Ectodermal cell (in vitro differentiated cells): ENCODE measurements around the gene CLDN1.

ENCODE experiments used
- H3K27ac ChIP-seq: 2 replicates; pipeline ENCODE4 v1.7.0; 2013; ENCODE audit warnings: mild to moderate bottlenecking, low read depth, low read length; ENCODE audit not compliant: insufficient read depth, poor library complexity, severe bottlenecking
- H3K27me3 ChIP-seq: 2 replicates; pipeline ENCODE4 v1.7.0; 2013; ENCODE audit warnings: mild to moderate bottlenecking, low read length; ENCODE audit not compliant: insufficient read depth, control insufficient read depth, poor library complexity, severe bottlenecking
- H3K36me3 ChIP-seq: one replicate; pipeline ENCODE4 v1.7.0; 2013; ENCODE audit warnings: low read length; ENCODE audit not compliant: control insufficient read depth, insufficient read depth
- H3K4me1 ChIP-seq: one replicate; pipeline ENCODE4 v1.7.0; 2013; ENCODE audit warnings: low read length; ENCODE audit not compliant: control insufficient read depth, insufficient read depth
- H3K4me3 ChIP-seq: 2 replicates; pipeline ENCODE4 v1.7.0; 2013; ENCODE audit warnings: low read depth, low read length, control low read depth; ENCODE audit not compliant: insufficient read depth
- H3K9me3 ChIP-seq: 2 replicates; pipeline ENCODE4 v1.7.0; 2013; ENCODE audit warnings: mild to moderate bottlenecking, low read length, moderate library complexity; ENCODE audit not compliant: control insufficient read depth
- WGBS, 2 experiments: methylation state at CpG; one replicate each; pipeline ENCODE4 v1.1.7; 2013; ENCODE audit warnings: missing lambda C conversion rate in 2 of 2; 5-methylcytosine and 5-hydroxymethylcytosine counted together

The CLDN1 gene

DNA sequence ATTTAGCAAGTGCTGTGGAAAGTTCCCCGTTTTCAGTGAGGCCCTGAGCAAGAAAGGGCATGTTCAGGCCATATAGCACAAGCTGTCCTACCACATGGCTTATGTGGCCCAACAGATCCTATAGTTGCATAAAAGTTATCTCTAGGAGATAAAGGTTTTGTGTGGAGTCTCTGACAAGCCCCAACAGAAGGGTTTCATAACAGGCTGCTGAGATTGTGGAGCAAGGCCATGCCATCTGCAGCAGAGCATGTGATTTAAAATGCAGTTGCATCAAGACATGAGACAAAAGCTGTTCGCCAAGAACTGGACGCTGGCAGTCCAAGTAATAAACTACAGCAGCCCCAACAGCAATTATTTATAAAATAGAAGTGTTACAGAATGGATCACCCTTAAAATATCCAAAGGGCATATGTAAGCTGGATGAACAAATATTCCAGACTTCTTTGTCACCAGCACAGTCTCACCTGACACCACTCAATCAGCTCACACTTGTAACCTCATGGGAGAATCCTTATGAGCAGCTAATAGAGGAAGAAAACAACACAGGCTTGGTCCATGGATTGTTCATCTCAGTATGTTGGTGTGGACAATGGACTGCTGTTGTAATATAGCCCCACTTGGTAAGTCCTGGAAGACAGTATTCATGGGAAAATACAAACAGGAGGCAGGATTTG, 14.4 kb upstream of the CLDN1 start:
- no peaks in the 10 kb centered on the region for H3K9me3 ChIP-seq
- 91 to 93% methylated on average over 2 of the region's 3 CpGs for WGBS, 2 experiments
- no peak overlapping the region for H3K27ac ChIP-seq
- H3K27me3 ChIP-seq, result no peaks in the 10 kb centered on the region
- no peaks in the 10 kb centered on the region for H3K36me3 ChIP-seq
- no peak overlapping the region for H3K4me3 ChIP-seq
- no peaks in the 10 kb centered on the region for H3K4me1 ChIP-seq

DNA sequence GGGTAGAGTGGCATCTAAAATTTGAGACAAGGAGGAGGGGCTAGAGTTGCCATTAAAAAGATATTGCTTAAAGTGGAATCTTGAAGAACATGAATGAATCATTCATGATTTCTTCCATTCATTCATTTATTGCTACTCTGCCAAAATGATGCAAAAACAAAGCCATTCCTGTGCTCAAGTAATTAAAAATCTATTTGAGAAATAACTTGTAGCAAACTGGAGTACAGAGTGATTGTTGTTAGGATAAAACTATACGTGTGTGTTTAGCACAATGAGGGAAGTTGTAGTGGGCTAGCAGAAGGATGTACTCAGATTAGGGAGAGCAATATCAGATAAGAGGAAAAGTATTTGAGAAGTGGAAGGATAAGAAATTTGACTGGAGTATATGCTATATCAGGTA, 11.7 kb upstream of the CLDN1 start:
- no peak overlapping the region for H3K4me3 ChIP-seq
- H3K9me3 ChIP-seq, result no peaks in the 10 kb centered on the region
- H3K27ac ChIP-seq, result no peak overlapping the region
- H3K4me1 ChIP-seq, result no peaks in the 10 kb centered on the region
- 95 to 98% methylated on average over 1 of the region's 1 CpG for WGBS, 2 experiments
- no peaks in the 10 kb centered on the region for H3K27me3 ChIP-seq
- H3K36me3 ChIP-seq, result no peaks in the 10 kb centered on the region

DNA sequence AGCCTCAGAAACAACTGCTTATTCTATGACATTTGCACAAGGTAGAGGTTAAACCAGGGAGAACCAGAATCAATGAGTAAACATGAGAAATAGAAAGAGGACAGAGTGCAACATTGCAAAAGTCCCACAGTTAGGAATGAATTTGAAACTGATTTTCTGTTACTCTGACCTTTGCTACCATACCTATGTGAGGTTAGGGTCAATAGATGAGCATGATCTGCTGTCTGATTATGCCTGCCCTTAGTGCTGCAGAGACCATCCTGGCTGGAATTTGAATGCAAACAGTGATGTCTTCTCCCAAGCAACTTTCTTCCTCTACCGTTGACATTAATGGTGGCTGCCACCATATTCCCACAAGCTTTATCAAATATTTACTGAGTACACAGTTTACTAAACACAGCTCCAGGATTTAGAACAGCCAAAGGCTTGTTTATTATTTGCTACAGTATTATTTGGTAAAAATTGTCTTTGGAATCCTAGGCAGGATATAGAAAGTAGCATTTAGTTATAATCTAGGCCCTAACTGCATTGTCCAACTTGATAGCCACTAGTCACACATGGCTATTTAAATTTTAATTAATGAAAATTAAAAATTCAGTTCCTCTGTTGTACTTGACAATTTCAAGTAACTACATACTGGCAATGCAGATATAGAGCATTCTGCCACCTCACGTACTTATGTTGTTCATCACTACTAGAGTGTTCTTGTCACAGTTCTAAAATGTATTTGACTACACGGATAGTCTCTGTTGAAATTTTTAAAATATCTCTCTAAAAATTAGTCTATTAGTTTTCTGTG, 8.9 kb upstream of the CLDN1 start:
- no peaks in the 10 kb centered on the region for H3K9me3 ChIP-seq
- no peak overlapping the region for H3K4me3 ChIP-seq
- H3K4me1 ChIP-seq, result no peaks in the 10 kb centered on the region
- no peak overlapping the region for H3K27ac ChIP-seq
- no peaks in the 10 kb centered on the region for H3K27me3 ChIP-seq
- H3K36me3 ChIP-seq, result no peaks in the 10 kb centered on the region
- WGBS, 2 experiments, result 68 to 69% methylated on average over 2 of the region's 3 CpGs

DNA sequence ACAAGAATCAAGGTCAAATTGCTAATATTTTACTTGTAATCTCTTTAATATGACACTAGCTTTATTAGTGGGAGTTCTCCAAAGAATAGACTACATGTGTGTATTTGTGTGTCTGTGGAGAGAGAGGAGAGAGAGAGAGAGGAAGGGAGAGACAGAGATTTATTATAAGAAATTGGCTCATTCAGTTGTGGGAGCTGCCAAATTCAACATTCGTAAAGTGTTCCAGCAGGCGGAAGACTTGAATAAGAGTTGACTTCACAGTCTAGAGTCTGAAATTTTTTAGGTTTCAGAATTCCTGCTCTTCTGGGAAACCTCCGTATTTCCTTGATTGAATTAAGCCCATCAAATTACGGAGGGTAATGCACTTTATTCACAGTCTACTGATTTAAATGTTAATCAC, 4.7 kb upstream of the CLDN1 start:
- Histone ChIP-seq H3K9me3 (no peaks in the 10 kb centered on the region), H3K36me3 (no peaks in the 10 kb centered on the region), H3K4me1 (no peaks in the 10 kb centered on the region), H3K27me3 (peaks cover 12% of the 10 kb centered on the region), H3K27ac (no peak overlapping the region), H3K4me3 (no peak overlapping the region)
- 97% methylated on average over 4 of the region's 4 CpGs for WGBS, 2 experiments

DNA sequence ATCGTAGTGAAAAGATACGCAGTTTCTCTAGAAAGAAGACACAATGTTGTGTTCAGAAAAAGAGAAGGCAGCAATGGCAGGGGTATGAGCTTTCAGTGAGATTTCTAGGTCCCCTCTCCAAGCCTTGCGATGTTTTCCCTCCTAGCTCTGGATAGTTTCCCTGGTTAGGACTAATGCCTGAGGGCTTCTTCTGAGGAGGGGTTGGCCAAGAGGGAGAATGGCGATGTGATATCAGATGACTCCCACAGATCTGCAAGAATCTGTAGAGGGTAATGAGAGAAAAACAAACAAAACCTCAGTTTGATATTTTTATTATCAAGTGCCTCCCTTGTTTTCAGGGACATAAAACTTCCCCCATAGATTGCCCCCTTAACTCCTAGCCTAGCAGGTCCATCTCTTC, 4.1 kb upstream of the CLDN1 start:
- Histone ChIP-seq H3K4me3 (no peak overlapping the region), H3K27me3 (peaks cover 18% of the 10 kb centered on the region), H3K9me3 (no peaks in the 10 kb centered on the region), H3K36me3 (no peaks in the 10 kb centered on the region), H3K27ac (no peak overlapping the region), H3K4me1 (no peaks in the 10 kb centered on the region)
- WGBS, 2 experiments, result 90 to 93% methylated on average over 4 of the region's 4 CpGs

DNA sequence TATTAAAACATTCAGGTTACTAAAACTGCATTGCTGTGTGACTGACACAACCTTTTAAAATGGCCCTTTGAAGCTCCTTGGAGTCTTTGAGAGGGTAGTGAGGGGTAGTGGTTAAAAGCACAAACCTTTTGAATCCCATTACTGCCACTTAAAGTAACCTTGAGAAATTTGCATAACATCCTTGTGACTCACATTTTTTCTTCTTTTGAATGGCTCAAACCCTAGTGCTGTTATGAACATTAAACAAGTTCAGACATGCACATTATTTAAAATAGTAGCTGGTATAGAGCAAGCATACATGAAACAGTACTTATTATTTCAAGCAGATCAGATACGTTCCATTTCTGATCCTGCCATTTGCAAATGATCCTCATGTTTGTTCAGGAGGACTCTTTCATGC, 3.7 kb upstream of the CLDN1 start:
- peaks cover 22% of the 10 kb centered on the region for H3K27me3 ChIP-seq

DNA sequence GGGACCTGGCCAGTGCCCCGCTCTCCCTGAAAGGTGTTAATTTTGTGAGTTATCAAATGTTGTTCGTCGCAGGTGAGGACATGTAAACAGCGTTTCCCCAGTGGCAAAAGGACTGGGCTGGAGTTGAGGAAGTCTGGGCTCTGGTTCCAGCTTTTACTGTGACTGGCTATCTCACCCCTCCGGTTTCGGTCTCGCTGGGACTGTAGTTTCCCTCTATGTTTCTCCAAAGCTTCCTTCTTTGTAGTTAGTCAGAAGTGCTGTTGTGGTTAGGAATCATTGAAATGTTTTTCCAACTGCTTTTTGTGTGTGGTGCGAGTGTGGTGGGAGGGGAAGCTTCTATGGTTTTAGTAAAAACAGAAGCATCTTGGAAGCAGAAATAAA, 990 bp upstream of the CLDN1 start:
- Histone ChIP-seq H3K4me1 (no peaks in the 10 kb centered on the region), H3K4me3 (no peak overlapping the region)
- WGBS, 2 experiments, result 94 to 95% methylated on average over 7 to 8 of the region's 8 CpGs

More for the DNA sequence above, 3.7 kb upstream of the CLDN1 start:
- Histone ChIP-seq H3K27ac (no peak overlapping the region), H3K4me1 (no peaks in the 10 kb centered on the region), H3K4me3 (no peak overlapping the region), H3K36me3 (no peaks in the 10 kb centered on the region), H3K9me3 (no peaks in the 10 kb centered on the region)
- WGBS, 2 experiments, result 90 to 96% methylated on average over 1 of the region's 1 CpG

DNA sequence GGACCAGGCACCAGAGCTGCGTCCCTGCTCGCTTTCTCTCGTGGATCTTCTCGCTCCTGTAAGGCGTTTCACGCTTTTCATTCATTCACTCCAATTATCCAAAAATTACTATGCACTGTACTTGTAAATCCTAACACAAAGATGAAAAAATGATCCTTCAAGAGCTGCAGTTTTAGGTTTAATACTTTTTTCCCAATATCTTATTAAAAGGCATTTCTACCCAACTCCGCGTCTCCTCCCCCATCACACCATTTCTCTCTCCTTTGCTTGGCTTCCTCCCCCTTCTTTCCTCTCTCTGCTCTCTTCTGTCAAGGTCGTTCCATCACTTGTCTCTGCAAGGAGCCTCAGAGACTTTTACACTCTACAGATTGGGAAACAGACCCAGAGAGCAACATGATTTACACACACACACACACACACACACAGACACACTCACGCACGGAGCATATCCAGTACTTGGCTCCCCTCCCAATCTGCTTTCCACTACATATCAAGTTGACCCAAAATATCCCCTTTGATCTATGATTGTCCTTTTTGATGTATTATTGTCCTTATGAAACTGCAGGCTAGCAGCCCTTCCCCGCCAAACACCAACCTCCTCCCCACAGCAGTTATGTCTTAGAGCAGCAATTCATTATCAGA, 479 bp upstream of the CLDN1 start:
- Histone ChIP-seq H3K27ac (no peak overlapping the region), H3K36me3 (no peaks in the 10 kb centered on the region), H3K4me3 (no peak overlapping the region), H3K9me3 (no peaks in the 10 kb centered on the region), H3K27me3 (peaks cover 24% of the 10 kb centered on the region), H3K4me1 (no peaks in the 10 kb centered on the region)
- 21 to 30% methylated on average over 11 to 12 of the region's 12 CpGs for WGBS, 2 experiments

More for the DNA sequence above, 990 bp upstream of the CLDN1 start:
- Histone ChIP-seq H3K27me3 (peaks cover 24% of the 10 kb centered on the region), H3K36me3 (no peaks in the 10 kb centered on the region), H3K9me3 (no peaks in the 10 kb centered on the region), H3K27ac (no peak overlapping the region)

DNA sequence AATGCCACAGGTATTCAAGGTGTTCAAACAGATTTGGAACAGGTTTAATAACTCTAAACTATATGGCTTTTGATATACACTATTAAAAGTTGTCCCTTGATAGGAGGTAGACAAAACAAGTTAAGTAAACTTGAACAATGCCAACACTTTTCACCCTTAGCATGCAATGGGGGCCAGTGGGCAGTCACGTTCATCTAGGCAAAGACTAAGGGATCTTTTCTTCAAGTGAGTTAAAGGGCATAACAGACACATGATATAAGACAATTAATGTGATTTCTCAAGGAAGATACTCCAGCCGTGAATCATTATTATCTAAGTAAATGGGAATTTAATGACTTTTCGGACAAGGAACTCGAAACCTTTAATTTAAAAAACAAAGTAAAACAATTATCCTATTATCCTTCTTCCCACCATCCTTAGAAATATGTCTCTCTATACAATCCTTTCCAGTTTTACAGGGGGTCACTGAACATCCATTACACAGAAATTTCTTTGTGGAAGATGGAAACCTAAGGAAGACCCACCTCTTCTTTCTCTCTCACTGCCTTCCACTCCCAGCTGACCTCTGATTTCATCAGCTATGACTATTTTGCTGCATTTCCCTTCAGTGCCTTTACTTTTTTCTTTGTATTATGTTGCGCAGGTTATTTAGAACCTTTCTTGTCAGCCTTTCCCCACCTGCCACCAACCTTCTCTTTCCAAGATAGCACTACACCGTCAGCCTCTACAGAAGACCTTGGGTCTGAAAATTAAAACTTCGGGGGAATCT, 1.5 kb downstream of the CLDN1 start:
- H3K4me1 ChIP-seq, result no peaks in the 10 kb centered on the region
- no peak overlapping the region for H3K4me3 ChIP-seq
- peaks cover 24% of the 10 kb centered on the region for H3K27me3 ChIP-seq
- 90 to 93% methylated on average over 6 to 7 of the region's 7 CpGs for WGBS, 2 experiments
- no peaks in the 10 kb centered on the region for H3K9me3 ChIP-seq
- H3K36me3 ChIP-seq, result no peaks in the 10 kb centered on the region
- H3K27ac ChIP-seq, result no peak overlapping the region

DNA sequence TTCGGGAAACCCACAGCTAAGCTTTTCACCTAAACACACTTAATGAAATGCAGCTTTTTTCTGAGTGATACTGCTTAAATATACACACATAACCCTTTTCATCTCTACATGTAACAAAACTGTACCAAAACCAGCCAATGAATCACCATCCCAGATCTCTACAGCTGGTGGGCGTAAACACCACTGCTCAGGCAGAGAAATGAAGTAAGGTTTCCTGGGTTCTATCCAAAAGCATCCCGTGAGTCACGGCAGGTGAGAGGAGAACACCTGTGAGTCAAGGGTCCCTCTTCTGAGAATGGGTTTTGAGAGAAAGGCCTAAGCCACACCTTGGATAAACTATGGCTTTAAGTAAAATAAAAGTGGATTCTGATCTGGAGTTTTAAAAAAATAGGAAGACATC, 2.6 kb downstream of the CLDN1 start:
- Histone ChIP-seq H3K4me3 (no peak overlapping the region), H3K27me3 (peaks cover 24% of the 10 kb centered on the region), H3K27ac (no peak overlapping the region), H3K9me3 (no peaks in the 10 kb centered on the region), H3K36me3 (no peaks in the 10 kb centered on the region), H3K4me1 (no peaks in the 10 kb centered on the region)
- 93 to 95% methylated on average over 4 of the region's 4 CpGs for WGBS, 2 experiments
